OCI-LY3 (cell line): ENCODE measurements around the gene FOSL2.

Experiments used
- H2AFZ ChIP-seq: fragments of 200-600, 300-600 bp; shearing (Covaris generic); 2 replicates; pipeline ENCODE4 v1.6.0; 2014; ENCODE audit warnings: antibody characterized with exemption, low read depth, low read length
- H3K27ac ChIP-seq: fragments of 200-600, 300-600 bp; sonication (generic); 2 replicates; pipeline ENCODE4 v1.5.1; 2014; ENCODE audit warnings: mild to moderate bottlenecking, low read length, moderate library complexity, mixed read lengths
- H3K27me3 ChIP-seq: fragments of 200-600, 300-600 bp; sonication (generic); 2 replicates; pipeline ENCODE4 v1.6.1; 2014; ENCODE audit warnings: low read depth, low read length, mixed read lengths
- H3K36me3 ChIP-seq: fragments of 200-600, 300-600 bp; sonication (generic); replicated peaks from 2 replicates; pipeline ENCODE3; 2014; ENCODE audit warnings: low read depth, low read length, mixed read lengths
- H3K4me1 ChIP-seq: fragments of 300-600, 200-600 bp; sonication (generic); 2 replicates; pipeline ENCODE4 v1.6.1; 2014; ENCODE audit warnings: low read length, mixed read lengths
- H3K4me2 ChIP-seq: fragments of 200-600, 300-600 bp; sonication (generic); 2 replicates; pipeline ENCODE4 v1.6.1; 2014; ENCODE audit warnings: low read length, mixed read lengths
- H3K4me3 ChIP-seq: fragments of 300-600, 200-600 bp; sonication (generic); 2 replicates; pipeline ENCODE4 v1.5.1; 2014; ENCODE audit warnings: antibody characterized with exemption, mild to moderate bottlenecking, low read length, moderate library complexity
- H3K79me2 ChIP-seq: fragments of 300-600, 200-600 bp; shearing (Covaris generic); 2 replicates; pipeline ENCODE4 v1.6.1; 2014; ENCODE audit warnings: mild to moderate bottlenecking, low read length, mixed read lengths
- H3K9ac ChIP-seq: fragments of 300-600, 200-600 bp; shearing (Covaris generic); 2 replicates; pipeline ENCODE4 v1.6.0; 2014; ENCODE audit warnings: mild to moderate bottlenecking, low read length, moderate library complexity
- H3K9me3 ChIP-seq: fragments of 200-600, 300-600 bp; shearing (Covaris generic); 2 replicates; pipeline ENCODE4 v1.6.1; 2014; ENCODE audit warnings: low read length, mixed read lengths; ENCODE audit not compliant: insufficient read depth
- H4K20me1 ChIP-seq: fragments of 200-600, 300-600 bp; sonication (generic); 2 replicates; pipeline ENCODE4 v1.6.1; 2016; ENCODE audit warnings: low read length, mixed read lengths; ENCODE audit not compliant: insufficient read depth
- CTCF ChIP-seq: fragments of 200-600, 300-600 bp; sonication (generic); IDR thresholded peaks from 2 replicates; pipeline ENCODE4 v1.5.1; 2014; ENCODE audit warnings: antibody characterized with exemption, low read length, low read depth
- EZH2phosphoT487 ChIP-seq: fragments of 200-600 bp; shearing (Covaris generic); IDR thresholded peaks from 2 replicates; pipeline ENCODE4 v1.6.1; 2018; ENCODE audit warnings: antibody characterized with exemption, mixed run types, low read depth

FOSL2 gene

GRCh38 chr2:28439763-28440162 lies 47.1 kb downstream of the FOSL2 start:
- no peaks in the 10 kb centered on the region for H3K79me2 ChIP-seq
- H3K27me3 ChIP-seq = peaks cover 11% of the 10 kb centered on the region
- TF ChIP-seq CTCF (no peak), EZH2phosphoT487 (no peak)

GRCh38 chr2:28442328-28442727 lies 49.7 kb downstream of the FOSL2 start:
- Histone ChIP-seq H3K9ac (no peak overlapping the region), H3K4me1 (no peaks in the 10 kb centered on the region), H4K20me1 (no peaks in the 10 kb centered on the region), H3K27ac (no peak overlapping the region), H3K36me3 (no peaks in the 10 kb centered on the region), H2AFZ (no peak overlapping the region), H3K27me3 (peaks cover 11% of the 10 kb centered on the region), H3K79me2 (no peaks in the 10 kb centered on the region), H3K9me3 (no peaks in the 10 kb centered on the region), H3K4me2 (no peak overlapping the region), H3K4me3 (no peak overlapping the region)
- TF ChIP-seq EZH2phosphoT487 (no peak), CTCF (no peak)

More at GRCh38 chr2:28439763-28440162, 47.1 kb downstream of the FOSL2 start:
- H3K9ac ChIP-seq = no peak overlapping the region
- H2AFZ ChIP-seq = no peak overlapping the region
- H3K36me3 ChIP-seq = no peaks in the 10 kb centered on the region
- no peaks in the 10 kb centered on the region for H3K9me3 ChIP-seq
- no peak overlapping the region for H3K27ac ChIP-seq
- no peak overlapping the region for H3K4me2 ChIP-seq
- no peak overlapping the region for H3K4me3 ChIP-seq
- no peaks in the 10 kb centered on the region for H4K20me1 ChIP-seq
- H3K4me1 ChIP-seq = peaks cover 3% of the 10 kb centered on the region; the same call in 1 of the 2 replicates

- TF ChIP-seq CTCF = no peak
- no peak for TF ChIP-seq EZH2phosphoT487
- Histone ChIP-seq H2AFZ (no peak overlapping the region), H4K20me1 (no peaks in the 10 kb centered on the region), H3K36me3 (no peaks in the 10 kb centered on the region), H3K4me1 (peaks cover 15% of the 10 kb centered on the region), H3K27ac (no peak overlapping the region), H3K4me2 (no peak overlapping the region), H3K9ac (no peak overlapping the region), H3K79me2 (no peaks in the 10 kb centered on the region), H3K9me3 (no peaks in the 10 kb centered on the region), H3K4me3 (no peak overlapping the region), H3K27me3 (peaks cover 11% of the 10 kb centered on the region)
These were observed 52.3 kb downstream of the FOSL2 start for GRCh38 chr2:28444956-28445355.

GRCh38 chr2:28445448-28446258 lies 53.0 kb downstream of the FOSL2 start:
- Histone ChIP-seq H3K9me3 (no peaks in the 10 kb centered on the region), H2AFZ (no peak overlapping the region), H4K20me1 (no peaks in the 10 kb centered on the region), H3K4me2 (no peak overlapping the region), H3K4me3 (no peak overlapping the region), H3K9ac (no peak overlapping the region), H3K27ac (no peak overlapping the region), H3K36me3 (no peaks in the 10 kb centered on the region), H3K27me3 (peaks cover 11% of the 10 kb centered on the region), H3K79me2 (no peaks in the 10 kb centered on the region), H3K4me1 (peaks cover 17% of the 10 kb centered on the region)
- TF ChIP-seq CTCF (no peak), EZH2phosphoT487 (no peak)
